Osteoblast (primary cell): ENCODE data around the gene DBP. TPM values are rescaled to one million over a fixed set of nuclear protein-coding genes. Genes with fewer than 3 reads are reported as not detected.

Source experiments
- DNase-seq: peaks from one replicate; pipeline ENCODE4 v3.0.0; 2011; ENCODE audit warnings: low spot score, mixed read lengths; ENCODE audit not compliant: insufficient read length; ENCODE audit errors: missing footprints
- H2AFZ ChIP-seq: 2 replicates; pipeline ENCODE4 v1.6.0; 2011; ENCODE audit warnings: mild to moderate bottlenecking, low read length
- H3K27ac ChIP-seq: 2 replicates; pipeline ENCODE4 v1.5.1; 2011; ENCODE audit warnings: mild to moderate bottlenecking, low read depth, low read length, moderate library complexity
- H3K27me3 ChIP-seq: 2 replicates; pipeline ENCODE4 v1.6.0; 2012; ENCODE audit warnings: mild to moderate bottlenecking, control low read depth, inconsistent platforms, low read length, moderate library complexity; ENCODE audit not compliant: insufficient read depth
- H3K36me3 ChIP-seq: 2 replicates; pipeline ENCODE4 v1.5.1; 2011; ENCODE audit warnings: mild to moderate bottlenecking, low read length, control low read depth, moderate library complexity; ENCODE audit not compliant: insufficient read depth
- H3K4me1 ChIP-seq: 2 replicates; pipeline ENCODE4 v1.5.1; 2011; ENCODE audit warnings: mild to moderate bottlenecking, low read length, control low read depth, moderate library complexity; ENCODE audit not compliant: insufficient read depth
- H3K4me2 ChIP-seq: 2 replicates; pipeline ENCODE4 v1.6.0; 2011; ENCODE audit warnings: mild to moderate bottlenecking, low read length; ENCODE audit not compliant: insufficient read depth
- H3K4me3 ChIP-seq: fragments of 200-600 bp; sonication (generic); 3 replicates; pipeline ENCODE4 v1.5.1; 2012; ENCODE audit warnings: mild to moderate bottlenecking, low read length, inconsistent platforms; ENCODE audit not compliant: insufficient read depth
- H3K79me2 ChIP-seq: 2 replicates; pipeline ENCODE4 v1.6.0; 2012; ENCODE audit warnings: mild to moderate bottlenecking, low read length, control low read depth, inconsistent platforms; ENCODE audit not compliant: insufficient read depth
- H3K9me3 ChIP-seq: 2 replicates; pipeline ENCODE4 v1.5.1; 2011; ENCODE audit warnings: low read depth, low read length, control low read depth
- H4K20me1 ChIP-seq: 2 replicates; pipeline ENCODE4 v1.6.0; 2012; ENCODE audit warnings: mild to moderate bottlenecking, low read length, control low read depth; ENCODE audit not compliant: insufficient read depth
- total RNA-seq: library from RNA; depleted of rRNA; stranded (reverse); fragments of >200 nt; gene quantifications from 2 replicates; pipeline ENCODE4 v1.2.3, GENCODE V29; 2012
- TF ChIP-seq, protein P1 (sequence below): IDR thresholded peaks from 2 replicates; pipeline ENCODE4 v1.5.1; 2011; ENCODE audit warnings: mild to moderate bottlenecking, low read depth, low read length, moderate library complexity; ENCODE audit errors: extremely low read depth

DBP gene
- total RNA-seq, 1 donor: 14.5 TPM

- peaks cover 32% of the 10 kb centered on the region for H3K36me3 ChIP-seq
- peaks cover 15% of the 10 kb centered on the region for H3K4me1 ChIP-seq
- peaks cover 29% of the 10 kb centered on the region for H3K79me2 ChIP-seq
- H3K9me3 ChIP-seq: no peaks in the 10 kb centered on the region
- peaks cover 34% of the 10 kb centered on the region for H4K20me1 ChIP-seq
- no peaks in the 10 kb centered on the region for H3K27me3 ChIP-seq
- H2AFZ ChIP-seq: no peak overlapping the region
- H3K27ac ChIP-seq: no peak overlapping the region
- DNase-seq: peak; percentile 77
- no peak overlapping the region for H3K4me2 ChIP-seq
- TF ChIP-seq, protein P1, sequence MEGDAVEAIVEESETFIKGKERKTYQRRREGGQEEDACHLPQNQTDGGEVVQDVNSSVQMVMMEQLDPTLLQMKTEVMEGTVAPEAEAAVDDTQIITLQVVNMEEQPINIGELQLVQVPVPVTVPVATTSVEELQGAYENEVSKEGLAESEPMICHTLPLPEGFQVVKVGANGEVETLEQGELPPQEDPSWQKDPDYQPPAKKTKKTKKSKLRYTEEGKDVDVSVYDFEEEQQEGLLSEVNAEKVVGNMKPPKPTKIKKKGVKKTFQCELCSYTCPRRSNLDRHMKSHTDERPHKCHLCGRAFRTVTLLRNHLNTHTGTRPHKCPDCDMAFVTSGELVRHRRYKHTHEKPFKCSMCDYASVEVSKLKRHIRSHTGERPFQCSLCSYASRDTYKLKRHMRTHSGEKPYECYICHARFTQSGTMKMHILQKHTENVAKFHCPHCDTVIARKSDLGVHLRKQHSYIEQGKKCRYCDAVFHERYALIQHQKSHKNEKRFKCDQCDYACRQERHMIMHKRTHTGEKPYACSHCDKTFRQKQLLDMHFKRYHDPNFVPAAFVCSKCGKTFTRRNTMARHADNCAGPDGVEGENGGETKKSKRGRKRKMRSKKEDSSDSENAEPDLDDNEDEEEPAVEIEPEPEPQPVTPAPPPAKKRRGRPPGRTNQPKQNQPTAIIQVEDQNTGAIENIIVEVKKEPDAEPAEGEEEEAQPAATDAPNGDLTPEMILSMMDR: no peak
- no peak overlapping the region for H3K4me3 ChIP-seq
Observed at GRCh38 chr19:48613024-48613851, 23.9 kb downstream of the DBP start.

- Histone ChIP-seq H3K27me3 (no peaks in the 10 kb centered on the region), H3K9me3 (no peaks in the 10 kb centered on the region), H3K4me2 (no peak overlapping the region), H3K4me1 (peaks cover 5% of the 10 kb centered on the region), H3K36me3 (peaks cover 22% of the 10 kb centered on the region), H2AFZ (no peak overlapping the region), H4K20me1 (peaks cover 20% of the 10 kb centered on the region), H3K27ac (no peak overlapping the region), H3K79me2 (peaks cover 15% of the 10 kb centered on the region), H3K4me3 (no peak overlapping the region)
- no peak for DNase-seq
- TF ChIP-seq, protein P1: no peak
Observed at GRCh38 chr19:48611872-48612271, 25.3 kb downstream of the DBP start.

- Histone ChIP-seq H3K9me3 (no peaks in the 10 kb centered on the region), H2AFZ (no peak overlapping the region), H3K27ac (no peak overlapping the region), H3K4me1 (no peaks in the 10 kb centered on the region), H3K36me3 (no peaks in the 10 kb centered on the region), H3K4me3 (no peak overlapping the region), H4K20me1 (no peaks in the 10 kb centered on the region), H3K27me3 (no peaks in the 10 kb centered on the region), H3K79me2 (no peaks in the 10 kb centered on the region), H3K4me2 (no peak overlapping the region)
- DNase-seq: no peak
- TF ChIP-seq, protein P1: no peak
Observed at GRCh38 chr19:48609571-48610108, 27.5 kb downstream of the DBP start.

GRCh38 chr19:48608798-48609263, 28.3 kb downstream of the DBP start:
- Histone ChIP-seq H3K4me3 (no peak overlapping the region), H3K4me2 (peak overlapping the region; percentile 43), H3K27ac (no peak overlapping the region), H3K27me3 (no peaks in the 10 kb centered on the region), H2AFZ (peak overlapping the region; percentile 93), H3K9me3 (no peaks in the 10 kb centered on the region), H3K4me1 (no peaks in the 10 kb centered on the region), H3K36me3 (no peaks in the 10 kb centered on the region), H4K20me1 (no peaks in the 10 kb centered on the region), H3K79me2 (no peaks in the 10 kb centered on the region)
- peak; percentile 95 for DNase-seq
- TF ChIP-seq, protein P1: peak; percentile 62
